IPS-18c (cell line): ENCODE results near the gene MAST4.

Source experiments
- H3K4me3 ChIP-seq: 2 replicates; pipeline ENCODE4 v1.7.0; 2013; ENCODE audit warnings: low read depth, mild to moderate bottlenecking, low read length, moderate library complexity; ENCODE audit not compliant: insufficient read depth
- H3K9me3 ChIP-seq: one replicate; pipeline ENCODE4 v1.6.1; 2013; ENCODE audit warnings: mild to moderate bottlenecking, low read length, moderate library complexity; ENCODE audit not compliant: control insufficient read depth, insufficient read depth

Gene MAST4

GRCh38 chr5:67146574-67146973 is 550.4 kb downstream of the MAST4 start:
- H3K4me3 ChIP-seq = no peak overlapping the region
- no peaks in the 10 kb centered on the region for H3K9me3 ChIP-seq

GRCh38 chr5:67146981-67147380 is 550.8 kb downstream of the MAST4 start:
- no peaks in the 10 kb centered on the region for H3K9me3 ChIP-seq
- no peak overlapping the region for H3K4me3 ChIP-seq

GRCh38 chr5:67147760-67148159 is 551.6 kb downstream of the MAST4 start:
- Histone ChIP-seq H3K4me3 (no peak overlapping the region), H3K9me3 (no peaks in the 10 kb centered on the region)

GRCh38 chr5:67149057-67149950 is 553.1 kb downstream of the MAST4 start:
- Histone ChIP-seq H3K4me3 (no peak overlapping the region), H3K9me3 (no peaks in the 10 kb centered on the region)

DNA sequence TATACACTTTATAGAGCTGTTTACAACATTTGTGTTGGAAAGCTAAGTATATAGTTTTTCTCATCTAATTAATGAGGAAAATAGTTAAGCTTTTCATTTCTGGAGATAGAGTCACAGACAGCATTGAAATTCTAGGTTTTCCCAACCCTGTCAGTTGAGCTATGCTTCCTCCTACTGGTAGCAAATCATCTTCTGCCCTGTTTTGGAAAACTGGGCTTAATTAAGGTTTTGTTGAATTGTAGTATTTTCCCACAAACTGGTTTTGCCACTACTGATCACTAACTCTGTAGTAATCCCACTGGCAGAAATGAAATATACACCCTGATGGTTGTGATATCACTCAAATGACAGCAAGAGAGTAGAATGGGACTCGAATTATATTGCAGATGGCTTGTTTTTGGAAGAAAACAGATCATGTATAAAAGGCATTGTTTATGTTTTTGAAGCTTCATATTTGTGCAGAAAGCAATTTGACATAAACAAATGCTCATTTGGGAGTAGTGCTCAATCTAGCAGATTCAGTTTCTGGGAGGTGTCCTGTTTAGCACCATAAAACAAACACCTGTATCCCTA is 553.8 kb downstream of the MAST4 start:
- Histone ChIP-seq H3K9me3 (no peaks in the 10 kb centered on the region), H3K4me3 (no peak overlapping the region)

GRCh38 chr5:67152400-67152799 is 556.2 kb downstream of the MAST4 start:
- Histone ChIP-seq H3K4me3 (no peak overlapping the region), H3K9me3 (no peaks in the 10 kb centered on the region)

- Histone ChIP-seq H3K9me3 (no peaks in the 10 kb centered on the region), H3K4me3 (no peak overlapping the region)
These were observed 557.1 kb downstream of the MAST4 start for GRCh38 chr5:67153292-67153691.

DNA sequence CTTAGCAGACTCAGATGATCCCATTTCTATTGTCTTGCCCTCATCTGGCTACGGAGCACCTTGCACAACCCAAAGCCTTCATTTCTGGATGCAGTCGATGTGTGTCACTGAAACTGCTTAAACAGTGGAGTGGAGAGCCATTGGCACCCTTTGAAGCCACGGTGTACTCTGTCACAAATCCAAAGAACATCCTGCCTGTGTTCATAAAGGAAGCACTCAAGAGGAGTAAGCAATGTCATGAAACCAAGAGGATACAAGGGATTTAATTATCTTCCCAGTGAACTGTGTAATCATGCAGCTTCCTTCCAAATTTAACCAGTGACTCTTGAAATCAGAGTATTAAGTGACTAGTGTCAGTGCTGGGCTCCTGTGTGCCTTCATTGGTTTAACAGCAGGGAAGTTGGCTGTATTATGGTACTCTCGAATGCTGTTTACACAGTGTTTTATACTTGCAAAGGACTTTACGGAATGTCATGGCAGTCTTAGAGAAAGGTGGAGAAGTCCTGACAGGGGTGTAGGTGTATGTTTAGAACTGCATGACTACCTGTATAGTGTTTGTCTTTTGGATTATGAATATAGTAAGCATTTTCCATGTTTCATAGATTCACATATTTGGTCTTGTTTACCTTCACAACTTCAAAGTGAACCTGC is 558.5 kb downstream of the MAST4 start:
- H3K4me3 ChIP-seq = no peak overlapping the region
- no peaks in the 10 kb centered on the region for H3K9me3 ChIP-seq

GRCh38 chr5:67156976-67157583 is 560.9 kb downstream of the MAST4 start:
- H3K4me3 ChIP-seq = no peak overlapping the region
- no peaks in the 10 kb centered on the region for H3K9me3 ChIP-seq

- Histone ChIP-seq H3K4me3 (no peak overlapping the region), H3K9me3 (no peaks in the 10 kb centered on the region)
These were observed 564.1 kb downstream of the MAST4 start for GRCh38 chr5:67160272-67160671.

DNA sequence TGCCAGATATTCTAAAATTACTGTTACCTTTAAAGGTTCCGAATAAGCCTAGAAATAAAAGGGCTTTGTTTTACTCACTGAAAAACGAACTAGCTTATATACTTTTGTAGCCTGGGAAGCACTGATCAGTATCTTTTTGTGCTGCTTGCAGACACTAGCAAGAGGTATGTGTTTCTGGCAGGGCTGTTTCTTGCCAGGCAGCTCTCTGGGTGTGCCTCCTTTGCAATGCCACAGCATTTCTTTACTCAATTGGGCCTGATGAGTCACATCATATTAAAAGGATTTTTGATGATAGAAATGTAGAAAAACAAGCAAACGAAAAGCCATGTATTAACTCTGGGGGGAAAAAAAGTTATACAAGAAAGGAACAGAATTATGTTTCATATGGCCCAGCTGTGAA is 564.8 kb downstream of the MAST4 start:
- H3K4me3 ChIP-seq = no peak overlapping the region

DNA sequence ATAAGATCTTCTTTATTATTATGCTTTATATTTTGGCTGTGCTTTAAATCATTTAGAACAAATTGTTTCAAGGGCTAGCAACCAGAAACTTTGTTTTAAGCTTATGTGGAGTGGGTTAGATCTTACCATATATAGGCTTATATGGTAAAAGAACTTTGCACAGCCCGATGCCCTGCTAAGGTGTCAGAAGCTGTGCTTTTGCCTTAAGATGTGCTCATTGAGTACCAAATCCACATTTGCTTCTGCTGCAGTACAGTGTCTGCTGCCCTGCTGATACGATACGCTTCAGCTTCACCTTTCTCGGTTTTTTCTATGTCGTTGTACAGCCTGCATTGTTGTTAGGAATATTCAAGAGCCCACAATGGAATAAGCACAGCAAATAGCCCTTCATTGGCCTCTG is 565.6 kb downstream of the MAST4 start:
- Histone ChIP-seq H3K4me3 (no peak overlapping the region), H3K9me3 (no peaks in the 10 kb centered on the region)

More for the DNA sequence above, 564.8 kb downstream of the MAST4 start:
- no peaks in the 10 kb centered on the region for H3K9me3 ChIP-seq

GRCh38 chr5:67163231-67163756 is 567.1 kb downstream of the MAST4 start:
- Histone ChIP-seq H3K9me3 (no peaks in the 10 kb centered on the region), H3K4me3 (no peak overlapping the region)

GRCh38 chr5:67163863-67164595 is 567.8 kb downstream of the MAST4 start:
- H3K4me3 ChIP-seq = no peak overlapping the region
- H3K9me3 ChIP-seq = no peaks in the 10 kb centered on the region

- H3K9me3 ChIP-seq = no peaks in the 10 kb centered on the region
- H3K4me3 ChIP-seq = no peak overlapping the region
These were observed 568.8 kb downstream of the MAST4 start for GRCh38 chr5:67164856-67165525.
